Activated CD4-positive, alpha-beta memory T cell treated with anti-CD3 and anti-CD28 coated beads, Interleukin-2, amount 10 ng/mL, durations not matched to agents 7 days and 5 days (primary cell): ENCODE data around the gene MPPED1. TPM values are rescaled to one million over a fixed set of nuclear protein-coding genes. Genes with fewer than 3 reads are reported as not detected.

Source experiments
- CTCF ChIA-PET: fragments of 350-600 bp; sonication (Branson Sonifier 250); formaldehyde crosslinking; loops from one replicate; lab custom pipeline; 2021; ENCODE audit warnings: antibody characterized with exemption, inconsistent platforms; lab: Charles Lee
- POLR2A ChIA-PET: fragments of 350-600 bp; sonication (Branson Sonifier 250); formaldehyde crosslinking; loops from one replicate; lab custom pipeline; 2021; ENCODE audit warnings: antibody characterized with exemption; lab: Charles Lee
- DNase-seq: peaks from one replicate; pipeline ENCODE4 v3.0.0-alpha.2; 2020
- H3K27ac Mint-ChIP-seq: one replicate; pipeline ENCODE4 v1.8.0; 2021; ENCODE audit warnings: mild to moderate bottlenecking, mixed read lengths
- H3K27me3 Mint-ChIP-seq: one replicate; pipeline ENCODE4 v1.8.0; 2021; ENCODE audit warnings: mixed read lengths
- H3K36me3 Mint-ChIP-seq: one replicate; pipeline ENCODE4 v1.8.0; 2021; ENCODE audit warnings: low read depth, mixed read lengths
- H3K4me1 Mint-ChIP-seq: one replicate; pipeline ENCODE4 v1.8.0; 2021; ENCODE audit warnings: mixed read lengths
- H3K4me3 Mint-ChIP-seq: one replicate; pipeline ENCODE4 v1.8.0; 2021; ENCODE audit warnings: mild to moderate bottlenecking, mixed read lengths
- H3K9me3 Mint-ChIP-seq: one replicate; pipeline ENCODE4 v1.8.0; 2021; ENCODE audit warnings: mixed read lengths
- total RNA-seq, 2 experiments: library from RNA; stranded (reverse); gene quantifications; one replicate each; pipeline ENCODE4 v1.2.3, GENCODE V29; 2021

The MPPED1 gene
- total RNA-seq, 2 experiments from 2014 or later, result not detected

GRCh38 chr22:43504666-43505261 lies 93.0 kb downstream of the MPPED1 start:
- ChIA-PET POLR2A (no interaction called here), CTCF (no interaction called here)
- DNase-seq, result no peak
- H3K27me3 Mint-ChIP-seq, result no peaks in the 10 kb centered on the region
- H3K27ac Mint-ChIP-seq, result no peak overlapping the region
- H3K9me3 Mint-ChIP-seq, result no peaks in the 10 kb centered on the region
- no peaks in the 10 kb centered on the region for H3K36me3 Mint-ChIP-seq
- H3K4me3 Mint-ChIP-seq, result no peak overlapping the region
- no peaks in the 10 kb centered on the region for H3K4me1 Mint-ChIP-seq

GRCh38 chr22:43505423-43505822 lies 93.6 kb downstream of the MPPED1 start:
- H3K27ac Mint-ChIP-seq, result no peak overlapping the region
- POLR2A ChIA-PET, result no interaction called here

DNA sequence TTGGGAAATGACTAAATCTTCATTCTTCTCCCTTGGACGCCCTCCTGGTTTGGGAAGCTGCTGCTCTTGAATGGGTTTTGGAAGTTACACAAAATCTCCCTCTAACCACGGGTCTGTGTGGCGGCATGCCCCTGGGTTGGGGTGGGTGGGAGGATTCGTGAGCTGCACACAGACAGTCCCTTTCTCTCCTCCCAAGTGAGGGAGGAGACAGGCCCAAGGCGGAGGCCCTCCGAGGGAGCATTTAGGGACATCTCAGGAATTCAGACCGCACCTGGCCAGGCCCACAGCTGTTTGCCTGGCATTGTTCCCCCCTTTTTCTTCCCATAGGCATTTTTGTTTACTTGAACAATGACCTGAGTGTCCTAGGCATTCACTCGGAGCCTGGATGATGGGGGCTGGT lies 94.1 kb downstream of the MPPED1 start:
- H3K27me3 Mint-ChIP-seq, result no peaks in the 10 kb centered on the region
- no peak overlapping the region for H3K27ac Mint-ChIP-seq
- no peak for DNase-seq
- H3K4me1 Mint-ChIP-seq, result no peaks in the 10 kb centered on the region
- POLR2A ChIA-PET, result no interaction called here
- H3K36me3 Mint-ChIP-seq, result no peaks in the 10 kb centered on the region
- no peaks in the 10 kb centered on the region for H3K9me3 Mint-ChIP-seq
- H3K4me3 Mint-ChIP-seq, result no peak overlapping the region
- CTCF ChIA-PET, result no interaction called here

More at GRCh38 chr22:43505423-43505822, 93.6 kb downstream of the MPPED1 start:
- no peak overlapping the region for H3K4me3 Mint-ChIP-seq
- no peaks in the 10 kb centered on the region for H3K27me3 Mint-ChIP-seq
- no peaks in the 10 kb centered on the region for H3K36me3 Mint-ChIP-seq
- H3K4me1 Mint-ChIP-seq, result no peaks in the 10 kb centered on the region
- no peaks in the 10 kb centered on the region for H3K9me3 Mint-ChIP-seq
- CTCF ChIA-PET, result no interaction called here
- DNase-seq, result no peak

- no peaks in the 10 kb centered on the region for H3K36me3 Mint-ChIP-seq
Observed at GRCh38 chr22:43506487-43506886, 94.7 kb downstream of the MPPED1 start.

GRCh38 chr22:43507235-43507634 lies 95.4 kb downstream of the MPPED1 start:
- H3K4me1 Mint-ChIP-seq, result no peaks in the 10 kb centered on the region
- H3K4me3 Mint-ChIP-seq, result no peak overlapping the region
- no peaks in the 10 kb centered on the region for H3K27me3 Mint-ChIP-seq
- no peaks in the 10 kb centered on the region for H3K36me3 Mint-ChIP-seq
- ChIA-PET POLR2A (no interaction called here), CTCF (no interaction called here)
- H3K27ac Mint-ChIP-seq, result no peak overlapping the region
- DNase-seq, result no peak
- no peaks in the 10 kb centered on the region for H3K9me3 Mint-ChIP-seq

More at GRCh38 chr22:43506487-43506886, 94.7 kb downstream of the MPPED1 start:
- POLR2A ChIA-PET, result no interaction called here
- Mint-ChIP-seq H3K27me3 (no peaks in the 10 kb centered on the region), H3K4me3 (no peak overlapping the region), H3K9me3 (no peaks in the 10 kb centered on the region), H3K4me1 (no peaks in the 10 kb centered on the region), H3K27ac (no peak overlapping the region)
- CTCF ChIA-PET, result no interaction called here
- no peak for DNase-seq

DNA sequence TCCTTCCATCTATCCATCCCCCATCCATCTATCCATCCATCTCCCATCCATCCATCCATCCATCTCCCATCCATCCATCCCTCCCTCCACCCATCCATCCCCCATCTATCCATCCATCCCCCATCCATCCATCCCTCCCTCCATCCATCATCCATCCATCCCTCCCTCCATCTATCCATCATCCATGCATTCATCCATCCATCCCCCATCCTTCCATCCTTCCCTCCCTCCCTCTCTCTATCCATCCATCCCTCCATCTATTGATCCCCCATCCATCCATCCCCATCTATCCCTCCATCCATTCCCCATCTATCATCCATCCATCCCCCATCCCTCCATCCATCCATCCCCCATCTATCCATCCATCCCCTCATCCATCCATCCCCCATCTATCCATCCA lies 96.7 kb downstream of the MPPED1 start:
- POLR2A ChIA-PET, result no interaction called here
- no peaks in the 10 kb centered on the region for H3K9me3 Mint-ChIP-seq
- CTCF ChIA-PET, result no interaction called here
- no peaks in the 10 kb centered on the region for H3K27me3 Mint-ChIP-seq
- no peaks in the 10 kb centered on the region for H3K36me3 Mint-ChIP-seq
- no peak overlapping the region for H3K4me3 Mint-ChIP-seq
- no peak overlapping the region for H3K27ac Mint-ChIP-seq
- DNase-seq, result no peak
- no peaks in the 10 kb centered on the region for H3K4me1 Mint-ChIP-seq

DNA sequence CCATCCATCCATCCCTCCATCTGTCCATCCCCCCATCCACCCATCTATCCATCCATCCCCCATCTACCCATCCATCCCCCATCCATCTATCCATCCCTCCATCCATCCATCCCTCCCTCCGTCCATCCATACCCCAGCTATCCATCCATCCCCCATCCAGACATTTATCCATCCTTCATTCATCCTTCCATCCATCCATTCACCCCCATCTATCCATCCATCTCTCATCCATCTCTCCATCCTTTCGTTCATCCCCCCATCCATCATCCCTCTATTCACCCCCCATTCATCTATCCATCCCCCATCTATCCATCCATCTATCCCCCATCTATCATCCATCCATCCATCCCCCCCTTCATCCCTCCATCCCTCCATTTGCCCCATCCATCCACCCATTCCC lies 97.5 kb downstream of the MPPED1 start:
- POLR2A ChIA-PET, result no interaction called here
- Mint-ChIP-seq H3K4me1 (no peaks in the 10 kb centered on the region), H3K27me3 (no peaks in the 10 kb centered on the region), H3K4me3 (no peak overlapping the region), H3K36me3 (no peaks in the 10 kb centered on the region), H3K9me3 (no peaks in the 10 kb centered on the region), H3K27ac (no peak overlapping the region)
- no peak for DNase-seq
- CTCF ChIA-PET, result no interaction called here

GRCh38 chr22:43510281-43511070 lies 98.7 kb downstream of the MPPED1 start:
- H3K27me3 Mint-ChIP-seq, result no peaks in the 10 kb centered on the region

GRCh38 chr22:43511276-43511910 lies 99.6 kb downstream of the MPPED1 start:
- DNase-seq, result no peak
- no peak overlapping the region for H3K27ac Mint-ChIP-seq
- no peaks in the 10 kb centered on the region for H3K27me3 Mint-ChIP-seq
- no peaks in the 10 kb centered on the region for H3K4me1 Mint-ChIP-seq
- POLR2A ChIA-PET, result no interaction called here
- CTCF ChIA-PET, result no interaction called here
- no peaks in the 10 kb centered on the region for H3K36me3 Mint-ChIP-seq
- no peak overlapping the region for H3K4me3 Mint-ChIP-seq
- no peaks in the 10 kb centered on the region for H3K9me3 Mint-ChIP-seq

More at GRCh38 chr22:43510281-43511070, 98.7 kb downstream of the MPPED1 start:
- Mint-ChIP-seq H3K9me3 (no peaks in the 10 kb centered on the region), H3K4me3 (no peak overlapping the region), H3K36me3 (no peaks in the 10 kb centered on the region), H3K27ac (no peak overlapping the region), H3K4me1 (no peaks in the 10 kb centered on the region)
- ChIA-PET POLR2A (no interaction called here), CTCF (no interaction called here)
- DNase-seq, result no peak

GRCh38 chr22:43512279-43512678 lies 100.5 kb downstream of the MPPED1 start:
- CTCF ChIA-PET, result no interaction called here
- H3K4me3 Mint-ChIP-seq, result no peak overlapping the region

GRCh38 chr22:43514476-43515157 lies 102.8 kb downstream of the MPPED1 start:
- ChIA-PET CTCF (no interaction called here), POLR2A (no interaction called here)
- no peaks in the 10 kb centered on the region for H3K4me1 Mint-ChIP-seq
- DNase-seq, result no peak
- H3K27ac Mint-ChIP-seq, result no peak overlapping the region
- H3K36me3 Mint-ChIP-seq, result no peaks in the 10 kb centered on the region
- H3K27me3 Mint-ChIP-seq, result no peaks in the 10 kb centered on the region
- H3K4me3 Mint-ChIP-seq, result no peak overlapping the region
- H3K9me3 Mint-ChIP-seq, result no peaks in the 10 kb centered on the region

More at GRCh38 chr22:43512279-43512678, 100.5 kb downstream of the MPPED1 start:
- POLR2A ChIA-PET, result no interaction called here
- DNase-seq, result no peak
- Mint-ChIP-seq H3K4me1 (no peaks in the 10 kb centered on the region), H3K36me3 (no peaks in the 10 kb centered on the region), H3K9me3 (no peaks in the 10 kb centered on the region), H3K27ac (no peak overlapping the region), H3K27me3 (no peaks in the 10 kb centered on the region)

DNA sequence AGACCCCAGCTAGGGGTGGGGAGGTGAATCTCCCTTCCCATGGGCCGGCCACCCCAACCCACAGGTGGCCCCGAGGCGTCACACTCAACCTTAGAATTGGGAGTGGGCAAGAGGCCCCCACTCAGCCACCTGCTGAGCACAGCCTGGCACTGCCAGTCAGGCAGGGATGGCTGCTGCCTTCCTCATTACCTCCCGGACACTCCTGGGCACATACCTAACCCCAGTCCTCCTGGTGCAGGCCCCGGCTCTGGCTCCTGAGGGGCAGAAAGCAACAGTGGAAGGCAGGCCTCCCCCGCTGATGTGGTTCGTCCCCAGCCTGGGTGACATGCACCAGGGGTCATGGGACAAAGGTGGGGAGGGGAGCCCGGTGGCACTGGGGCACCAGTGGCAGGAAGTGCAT lies 103.6 kb downstream of the MPPED1 start:
- Mint-ChIP-seq H3K36me3 (no peaks in the 10 kb centered on the region), H3K4me1 (peaks cover 2% of the 10 kb centered on the region), H3K27me3 (peaks cover 3% of the 10 kb centered on the region), H3K9me3 (no peaks in the 10 kb centered on the region), H3K27ac (no peak overlapping the region), H3K4me3 (no peak overlapping the region)
- CTCF ChIA-PET, result no interaction called here
- no peak for DNase-seq
- POLR2A ChIA-PET, result no interaction called here

- Mint-ChIP-seq H3K4me1 (peaks cover 7% of the 10 kb centered on the region), H3K27me3 (peaks cover 3% of the 10 kb centered on the region), H3K36me3 (no peaks in the 10 kb centered on the region), H3K4me3 (no peak overlapping the region), H3K9me3 (no peaks in the 10 kb centered on the region), H3K27ac (no peak overlapping the region)
- DNase-seq, result no peak
- ChIA-PET CTCF (no interaction called here), POLR2A (no interaction called here)
Observed at GRCh38 chr22:43515902-43516301, 104.1 kb downstream of the MPPED1 start.
